Stimulated activated CD8-positive, alpha-beta memory T cell treated with anti-CD3 and anti-CD28 coated beads, Interleukin-15, amount 100 ng/mL, for 48 hours (primary cell): ENCODE data around the gene CASP5.
"Not testable (repeated sequence)": the region's sequence is repeated elsewhere in the genome, so short reads cannot be mapped to it uniquely, and the experiment has no call there.

Experiments
- DNase-seq, 2 donors: peaks; one replicate each; pipeline ENCODE4 v3.0.0-alpha.2; 2020; ENCODE audit warnings: low read depth in 2 of 2

CASP5 gene

DNA sequence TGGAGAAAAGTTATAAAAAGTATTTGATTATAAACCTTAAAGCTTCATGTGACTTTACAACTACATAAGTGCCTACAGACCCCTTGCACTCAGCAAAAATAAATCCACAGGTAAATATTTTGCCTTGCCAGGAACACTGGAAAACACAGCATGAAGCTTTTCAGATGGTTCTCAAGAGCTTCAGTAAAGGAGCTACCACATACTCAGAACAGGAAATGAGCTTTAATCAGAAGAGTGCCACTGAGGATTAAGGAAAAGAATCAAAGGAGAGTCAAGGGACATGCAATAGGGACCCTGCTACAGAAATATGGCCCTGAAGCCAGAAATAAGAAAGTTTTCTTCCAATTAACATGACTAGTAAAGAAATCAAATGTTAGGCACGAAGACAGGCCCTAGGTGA, 10.8 kb upstream of the CASP5 start:
- DNase-seq, result no peak

DNA sequence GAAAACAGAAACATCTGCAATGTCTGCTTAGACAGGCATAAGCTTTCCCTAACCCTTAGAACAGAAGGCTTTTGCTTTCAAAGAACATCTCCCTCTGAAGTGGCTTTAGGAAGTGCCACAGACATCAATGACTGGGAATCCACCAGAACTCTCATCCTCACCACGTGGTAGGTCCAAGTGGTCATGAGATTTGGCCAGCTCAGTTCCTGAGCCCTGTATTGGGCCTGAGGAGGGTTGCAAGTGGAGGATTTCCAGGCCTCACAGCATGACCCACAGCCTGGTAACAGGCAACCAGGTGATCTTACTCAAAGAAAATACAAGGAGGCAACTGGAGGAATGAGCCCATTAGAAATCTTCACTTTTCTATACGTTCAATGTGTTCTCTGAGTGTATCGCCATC, 10.4 kb upstream of the CASP5 start:
- no peak for DNase-seq

DNA sequence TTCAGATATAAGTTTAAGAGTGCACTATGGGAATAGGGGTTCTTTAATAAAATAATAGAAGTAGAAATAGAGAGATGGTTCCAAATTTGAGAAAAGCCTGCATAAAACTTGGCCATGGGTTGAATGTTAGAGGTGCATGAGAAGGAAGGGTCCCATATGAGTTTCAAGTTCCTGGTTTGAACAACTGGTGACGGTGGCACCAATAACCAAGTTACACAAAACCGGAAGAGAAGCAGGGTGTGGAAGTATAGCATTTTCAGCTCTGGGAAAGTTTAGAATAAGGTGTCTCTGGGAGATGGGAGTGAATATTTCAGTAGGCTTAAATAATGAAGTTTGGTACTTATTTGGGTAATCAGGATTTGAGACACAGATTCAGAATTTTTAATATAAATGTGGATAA, 9.5 kb upstream of the CASP5 start:
- DNase-seq, result no peak

DNA sequence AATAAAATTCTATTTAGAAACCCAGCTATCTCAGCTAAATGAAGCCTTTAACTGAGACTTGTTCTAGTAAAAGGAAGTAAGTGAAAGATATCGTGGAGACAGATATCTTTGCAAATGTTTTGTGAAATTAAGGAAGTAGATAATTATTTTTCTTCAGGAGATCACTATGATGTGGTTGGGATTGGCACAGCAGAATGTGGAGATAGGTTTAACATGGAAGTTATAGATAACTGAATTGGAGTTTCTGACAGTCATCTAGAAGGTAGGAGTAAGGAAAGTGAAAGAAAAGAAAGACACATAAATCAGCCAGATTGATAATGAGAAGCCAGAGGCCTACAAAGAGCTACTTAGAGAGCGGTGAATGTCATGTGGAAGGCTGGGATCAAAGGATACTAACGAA, 4.7 kb upstream of the CASP5 start:
- no peak for DNase-seq

DNA sequence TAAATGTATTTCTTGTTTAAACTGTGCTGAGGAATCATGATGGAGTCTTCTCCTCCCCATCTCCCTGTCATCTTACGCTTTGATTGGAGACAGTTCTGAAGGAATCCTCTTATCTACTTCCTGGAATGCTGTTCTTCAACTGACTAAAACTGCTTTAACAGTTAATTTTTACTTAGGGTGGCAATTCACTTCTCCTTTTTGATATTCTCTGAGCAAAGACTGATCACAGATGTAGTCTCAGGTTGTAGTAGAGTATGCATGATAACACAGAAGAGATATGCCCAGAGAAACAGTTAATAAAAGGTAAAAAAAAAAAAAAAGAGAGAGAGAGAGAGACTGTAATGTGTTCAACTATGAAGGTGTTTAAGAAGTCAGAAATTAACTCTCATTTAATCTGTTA, 1.4 kb upstream of the CASP5 start:
- no peak for DNase-seq

DNA sequence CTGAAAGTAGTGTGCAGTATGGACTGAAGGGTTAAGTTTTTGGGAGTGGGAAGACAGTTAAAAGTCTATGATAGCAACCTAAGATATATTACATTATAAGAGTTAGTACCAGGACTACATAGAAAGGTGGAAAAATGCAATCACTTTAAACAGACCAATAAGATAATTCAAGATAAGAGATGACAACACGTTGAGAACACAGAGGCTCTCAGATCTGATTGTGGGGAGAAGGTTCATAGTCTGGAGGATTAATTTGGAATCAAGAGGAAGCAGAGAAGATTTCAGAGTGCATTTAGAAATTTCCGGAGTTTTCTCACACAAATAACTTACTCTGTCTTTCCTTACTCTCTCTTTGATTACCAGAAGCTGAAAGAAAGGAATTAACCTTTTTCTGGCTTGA, 441 bp downstream of the CASP5 start:
- DNase-seq, result no peak

DNA sequence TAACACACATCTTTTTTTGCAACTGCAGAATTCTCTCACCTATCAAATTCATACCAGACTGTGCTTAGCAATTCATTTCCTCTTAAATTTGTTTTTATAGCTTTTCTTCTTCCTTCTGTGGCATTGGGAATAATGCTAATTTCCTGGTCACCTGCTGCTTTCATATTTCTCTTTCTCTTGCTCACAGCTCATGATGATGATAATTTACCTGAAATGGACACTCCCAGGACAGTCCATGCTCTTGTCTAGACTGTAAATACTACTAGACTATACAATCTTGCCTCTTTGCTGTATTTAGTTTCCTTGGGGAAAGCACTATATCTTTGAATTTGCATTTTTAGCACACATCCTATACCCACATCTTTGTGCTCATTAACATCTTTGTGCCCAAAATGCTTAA, 15.5 kb downstream of the CASP5 start:
- DNase-seq, result no peak

DNA sequence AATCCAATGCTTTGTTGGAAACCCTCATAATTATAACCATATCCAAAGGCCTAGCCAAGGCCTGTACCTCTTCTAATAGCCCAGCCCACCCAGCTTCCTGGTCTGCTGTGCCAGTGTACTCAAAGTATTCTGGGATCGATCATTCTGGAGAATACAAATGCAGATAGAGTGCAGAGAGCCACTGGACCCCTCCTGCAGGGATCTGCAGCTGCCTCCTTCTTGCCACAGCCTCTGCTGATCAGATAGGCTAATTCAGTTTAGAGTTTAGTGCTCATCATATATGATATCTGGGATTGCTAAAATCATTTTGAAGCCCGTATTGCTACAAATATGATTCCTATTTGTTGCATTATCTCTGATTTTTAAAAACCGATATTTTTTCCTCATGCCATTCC, 17.5 kb downstream of the CASP5 start:
- DNase-seq, result no peak

DNA sequence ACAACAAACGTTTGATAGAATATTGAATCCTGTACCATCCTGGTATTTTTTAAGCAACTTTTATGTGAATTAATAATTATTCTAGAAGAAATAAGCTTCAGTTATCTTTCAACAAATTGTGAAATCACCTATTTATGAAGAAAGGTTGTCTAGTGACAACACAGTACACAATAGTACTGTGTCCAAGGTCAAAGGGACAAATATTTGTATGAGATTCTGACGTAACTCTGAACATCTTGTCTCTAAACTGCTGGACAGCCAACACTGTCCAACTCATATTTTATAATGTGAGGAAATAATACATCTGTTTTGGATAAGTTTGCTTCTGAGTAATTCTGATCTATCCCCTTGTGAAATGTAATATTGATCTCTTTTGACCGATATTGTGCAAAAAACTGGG, 18.9 kb downstream of the CASP5 start:
- no peak for DNase-seq

DNA sequence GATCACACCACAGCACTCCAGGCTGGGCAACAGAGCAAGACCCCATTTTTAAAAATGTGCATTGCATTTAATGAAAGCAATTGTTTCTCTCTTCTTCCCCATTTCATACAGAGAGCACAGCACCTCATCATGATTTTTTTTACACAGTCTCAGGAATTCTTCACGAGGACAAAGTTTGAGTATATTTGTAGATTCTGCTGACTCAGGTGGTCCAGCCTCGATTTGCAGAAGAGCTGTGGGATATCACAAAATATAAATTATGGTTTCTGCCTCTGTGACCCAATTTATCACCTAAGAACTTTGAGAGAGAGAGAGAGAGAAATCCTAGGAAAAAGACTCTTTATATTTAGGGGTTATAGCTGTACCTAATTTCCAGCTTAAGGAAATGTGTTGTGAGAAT, 19.8 kb downstream of the CASP5 start:
- no peak for DNase-seq

DNA sequence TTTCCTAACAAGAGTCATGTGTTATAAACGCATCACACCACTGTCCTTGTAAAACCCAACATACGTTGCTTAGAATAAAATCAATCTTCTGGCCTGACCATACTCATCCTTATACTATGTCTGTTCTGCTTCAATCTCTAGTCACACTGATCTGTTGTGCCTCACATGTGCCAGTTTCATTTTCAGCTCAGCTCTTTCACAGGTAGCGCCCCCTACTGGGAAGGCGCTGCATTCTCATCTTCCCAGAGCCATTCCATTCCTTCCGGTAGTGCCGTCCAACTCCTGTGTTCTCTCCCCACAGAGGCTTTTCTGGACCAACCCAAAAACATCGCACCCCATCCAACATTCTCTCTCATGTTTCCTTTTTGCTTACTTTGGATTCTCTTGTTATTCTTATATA, 22.2 kb downstream of the CASP5 start:
- peak; percentile 15 to 26 for DNase-seq

DNA sequence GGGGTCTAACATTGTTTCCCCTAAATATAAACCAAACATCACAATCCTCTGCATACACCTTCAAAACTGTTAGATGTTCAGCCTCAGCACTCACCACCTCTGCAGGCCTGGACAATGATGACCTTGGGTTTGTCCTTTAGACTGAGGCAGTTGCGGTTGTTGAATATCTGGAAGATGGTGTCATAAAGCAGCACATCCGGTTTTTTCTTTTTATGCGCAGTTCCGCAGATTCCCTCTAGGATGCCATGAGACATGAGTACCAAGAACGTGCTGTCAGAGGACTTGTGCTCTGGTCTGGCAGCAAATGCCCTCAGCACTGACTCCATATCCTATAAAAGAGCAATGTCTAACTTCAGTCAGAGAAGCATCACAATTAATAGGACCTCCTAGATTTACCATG, 22.8 kb downstream of the CASP5 start:
- no peak for DNase-seq

DNA sequence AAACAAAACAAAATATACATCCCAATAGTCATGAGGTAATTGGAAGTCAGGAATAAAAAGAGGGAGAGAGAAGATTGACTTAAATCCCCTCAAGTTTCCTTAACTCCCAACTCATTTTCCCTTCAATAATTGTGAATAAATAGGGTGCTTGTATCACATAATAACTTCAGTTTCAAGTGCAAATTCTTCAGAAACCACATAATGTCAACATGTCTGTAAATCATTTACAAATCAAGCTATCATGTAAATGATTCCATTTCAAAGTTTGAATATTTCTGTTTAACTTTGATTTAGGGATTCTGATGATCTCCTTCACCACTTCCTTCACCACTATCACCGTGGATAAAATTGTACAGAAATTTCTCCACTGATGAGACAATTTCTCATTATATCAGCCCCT, 23.2 kb downstream of the CASP5 start:
- no peak for DNase-seq

DNA sequence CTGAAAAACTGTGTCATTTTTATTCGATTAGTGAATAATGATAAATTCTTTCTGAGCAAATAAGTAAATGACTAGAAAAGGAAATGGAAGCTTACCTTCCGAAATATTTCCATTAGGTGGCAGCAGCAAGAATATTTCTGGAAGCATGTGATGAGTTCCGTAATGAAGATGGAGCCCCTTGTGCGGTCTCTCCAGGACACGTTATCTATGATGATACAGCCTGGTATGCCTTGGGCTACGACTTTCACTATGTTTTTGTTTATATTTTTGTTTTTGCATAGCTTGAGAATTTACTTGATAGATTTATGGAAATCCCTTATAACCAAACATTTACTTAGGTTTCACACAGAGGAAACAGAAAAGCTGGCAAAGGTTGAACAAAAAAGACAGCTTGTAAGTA, 25.7 kb downstream of the CASP5 start:
- no peak for DNase-seq

DNA sequence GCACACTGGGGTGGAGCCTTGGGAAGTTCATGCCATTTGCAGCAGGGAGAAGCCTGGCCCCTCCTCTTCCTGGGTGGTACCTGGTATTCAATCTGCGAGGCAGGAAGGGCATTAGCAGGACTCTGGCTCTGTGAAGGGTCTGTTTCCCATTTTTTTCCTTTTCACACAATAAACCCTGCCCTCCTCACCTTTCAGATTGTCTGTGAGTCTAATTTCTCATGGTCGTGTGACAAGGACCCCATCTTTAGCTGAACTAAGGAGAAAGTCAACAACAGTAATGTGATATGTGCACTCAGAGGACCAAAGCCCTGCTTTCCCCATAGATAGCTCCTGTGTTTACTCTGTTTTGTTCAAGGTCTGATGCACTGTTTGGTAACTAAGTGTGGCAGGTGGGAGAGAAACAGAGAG, 28.0 kb downstream of the CASP5 start:
- no peak for DNase-seq

DNA sequence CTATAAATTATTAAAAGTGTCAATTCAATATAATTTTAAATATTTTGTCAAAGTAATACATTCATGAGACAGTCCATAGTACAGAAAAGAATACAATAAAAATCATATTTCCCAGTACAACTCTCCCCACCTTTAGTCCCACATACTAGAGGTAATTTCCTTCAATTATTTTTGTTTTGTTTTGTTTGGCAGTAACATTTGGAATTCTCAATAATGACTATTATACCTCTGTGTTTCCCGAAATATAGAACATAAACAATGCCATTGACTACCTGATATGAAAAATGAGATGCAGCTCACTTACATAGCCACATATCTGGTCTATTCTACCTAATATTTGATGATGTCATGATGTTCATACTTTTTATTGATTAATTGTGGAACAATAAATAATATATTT, 30.2 kb downstream of the CASP5 start:
- no peak for DNase-seq

DNA sequence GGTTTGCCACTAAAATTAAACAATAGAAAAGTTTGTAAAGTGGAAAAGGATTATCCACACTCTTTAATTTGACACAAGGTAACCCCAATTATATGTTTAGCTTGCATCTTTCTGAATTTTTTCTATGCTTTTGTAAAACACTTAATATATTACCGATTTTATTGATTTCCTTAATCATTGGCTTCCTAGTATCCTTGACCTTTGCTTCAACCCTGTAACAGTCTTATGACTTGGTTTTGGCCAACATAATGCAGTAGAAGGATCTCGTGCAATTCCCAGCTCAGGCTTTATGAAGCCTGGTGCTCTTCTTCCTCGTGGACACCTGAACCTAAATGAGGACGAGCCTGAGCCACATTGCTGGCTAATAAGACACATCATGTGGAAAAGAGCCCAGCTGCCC, 31.0 kb downstream of the CASP5 start:
- no peak for DNase-seq

DNA sequence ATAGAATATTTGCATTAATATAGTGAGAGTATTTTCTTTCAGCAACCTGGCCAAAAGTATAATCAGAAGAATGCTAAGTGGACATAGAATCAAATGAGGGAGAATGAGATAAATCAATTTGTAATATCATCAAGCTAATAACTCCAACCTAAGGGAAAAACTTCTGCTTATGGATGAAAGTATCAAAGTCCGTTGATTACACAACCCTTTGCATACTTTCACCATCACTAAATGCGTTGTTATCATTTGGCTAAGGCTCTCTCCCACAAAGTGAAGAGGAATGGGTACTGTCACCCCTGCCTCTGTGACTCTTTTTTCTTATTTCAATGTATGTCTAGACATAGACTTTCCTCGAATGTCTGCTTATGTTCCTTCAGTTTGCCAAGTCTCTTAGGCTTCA, 38.2 kb downstream of the CASP5 start:
- no peak for DNase-seq

DNA sequence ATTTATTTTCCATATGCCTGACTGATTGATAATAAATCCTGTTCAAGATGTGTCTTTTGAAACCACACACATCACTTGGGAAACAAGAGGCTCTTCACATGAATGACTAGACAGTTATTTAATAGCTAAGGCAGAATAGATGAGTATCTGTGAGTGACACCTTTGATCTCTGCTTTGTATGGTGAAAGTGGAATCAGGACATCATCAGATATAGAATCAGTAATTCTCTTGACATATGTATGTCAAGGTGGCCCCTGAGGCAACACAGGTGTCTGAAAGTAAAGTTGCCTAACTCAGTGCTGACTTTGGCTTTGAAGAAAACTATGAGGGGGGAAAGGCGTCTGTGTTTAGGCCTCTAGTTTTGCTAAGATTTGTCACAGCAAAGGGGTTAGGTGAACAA, 43.1 kb downstream of the CASP5 start:
- no peak for DNase-seq

DNA sequence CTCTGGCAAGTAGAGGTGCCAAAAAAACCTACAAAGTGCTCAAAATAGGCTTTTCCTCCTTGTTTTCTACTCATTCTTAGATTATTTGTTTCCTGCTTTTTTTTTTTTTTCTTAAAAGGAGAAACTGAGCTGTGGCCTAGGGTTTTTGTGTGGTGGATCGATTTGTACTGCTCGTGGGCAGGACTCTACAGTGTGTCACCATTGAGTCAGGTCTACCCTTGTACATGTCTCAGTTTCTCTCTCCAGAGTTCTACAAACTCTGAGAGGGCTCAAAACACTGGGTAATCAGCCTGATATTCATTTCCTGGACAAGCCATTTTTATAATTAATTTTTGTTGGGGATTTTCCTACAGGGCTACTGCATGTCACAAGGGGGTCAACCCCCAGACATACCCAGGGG, 49.4 kb downstream of the CASP5 start:
- DNase-seq, result no peak

DNA sequence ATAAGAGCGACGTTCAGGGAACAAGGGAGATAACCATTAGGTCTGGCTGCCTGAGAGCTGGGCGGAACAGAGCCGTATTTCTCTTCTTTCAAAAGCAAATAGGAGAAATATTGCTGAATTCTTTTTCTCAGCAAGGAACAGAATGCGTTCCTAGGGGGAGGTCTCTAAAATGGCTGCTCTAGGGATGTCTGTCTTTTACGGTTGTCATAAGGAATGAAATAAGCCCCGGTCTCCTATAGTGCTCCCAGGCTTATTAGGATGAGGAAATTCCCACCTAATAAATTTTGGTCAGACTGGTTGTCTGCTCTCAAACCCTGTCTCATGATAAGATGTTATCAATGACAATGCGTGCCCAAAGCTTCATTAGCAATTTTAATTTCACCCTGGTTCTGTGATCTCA, 50.0 kb downstream of the CASP5 start:
- not testable (repeated sequence) for DNase-seq

DNA sequence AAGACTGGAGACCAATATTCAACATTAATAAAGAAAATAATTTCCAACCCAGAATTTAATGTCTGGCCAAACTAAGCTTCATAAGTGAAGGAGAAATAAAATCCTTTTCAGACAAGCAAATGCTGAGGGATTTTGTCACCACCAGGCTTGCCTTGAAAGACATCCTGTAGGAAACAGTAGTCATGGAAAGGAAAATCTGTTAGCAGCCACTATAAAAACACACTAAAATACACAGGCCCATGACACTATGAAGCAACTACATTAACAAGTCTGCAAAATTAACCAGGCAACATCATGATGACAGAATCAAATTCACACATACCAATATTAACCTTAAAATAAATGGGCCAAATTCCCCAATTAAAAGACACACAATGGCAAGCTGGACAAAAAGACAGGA, 52.2 kb downstream of the CASP5 start:
- no peak for DNase-seq

DNA sequence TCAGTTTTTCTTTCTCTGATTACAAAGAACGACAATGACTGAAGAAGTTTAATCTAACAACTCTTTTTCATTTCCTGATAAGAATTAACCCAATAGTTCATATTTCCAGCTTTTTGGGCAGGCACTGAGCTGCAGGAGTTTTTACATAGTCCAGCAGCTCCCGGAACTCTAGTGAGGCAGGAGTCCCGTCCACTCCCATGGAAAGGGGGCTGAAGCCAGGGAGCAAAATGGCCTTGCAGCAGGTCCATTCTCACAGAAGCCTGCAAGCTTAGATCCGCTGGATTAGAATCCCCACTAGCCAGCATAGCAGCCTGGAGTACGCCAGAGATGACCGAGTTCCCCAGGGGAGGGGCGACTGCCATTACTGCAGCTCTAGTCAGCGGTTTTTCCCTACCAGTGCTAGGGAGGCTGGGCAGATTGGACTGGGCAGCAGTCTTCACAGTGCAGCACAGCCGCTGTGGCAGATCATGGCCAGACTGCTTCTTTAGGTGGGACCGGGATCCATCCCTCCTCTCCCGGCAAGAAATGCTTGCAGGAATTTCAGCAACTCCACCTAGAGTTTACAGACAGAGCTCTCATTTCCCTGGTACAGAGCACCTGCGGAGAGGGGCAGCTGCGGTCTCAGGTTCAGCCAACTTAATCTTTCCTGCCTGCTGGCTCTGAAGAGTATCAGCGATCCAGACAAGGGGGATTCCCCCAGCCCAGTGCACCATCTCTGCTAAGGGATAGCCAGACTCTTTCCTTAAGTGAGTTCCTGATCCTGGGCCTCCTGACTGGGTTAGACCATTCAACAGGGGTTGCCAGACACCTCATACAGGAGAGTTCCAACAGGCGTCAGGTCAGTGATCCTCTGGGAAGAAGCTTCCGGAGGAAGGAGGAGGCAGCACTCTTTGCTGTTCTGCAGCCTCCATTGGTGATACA, 53.9 kb downstream of the CASP5 start:
- no peak for DNase-seq

DNA sequence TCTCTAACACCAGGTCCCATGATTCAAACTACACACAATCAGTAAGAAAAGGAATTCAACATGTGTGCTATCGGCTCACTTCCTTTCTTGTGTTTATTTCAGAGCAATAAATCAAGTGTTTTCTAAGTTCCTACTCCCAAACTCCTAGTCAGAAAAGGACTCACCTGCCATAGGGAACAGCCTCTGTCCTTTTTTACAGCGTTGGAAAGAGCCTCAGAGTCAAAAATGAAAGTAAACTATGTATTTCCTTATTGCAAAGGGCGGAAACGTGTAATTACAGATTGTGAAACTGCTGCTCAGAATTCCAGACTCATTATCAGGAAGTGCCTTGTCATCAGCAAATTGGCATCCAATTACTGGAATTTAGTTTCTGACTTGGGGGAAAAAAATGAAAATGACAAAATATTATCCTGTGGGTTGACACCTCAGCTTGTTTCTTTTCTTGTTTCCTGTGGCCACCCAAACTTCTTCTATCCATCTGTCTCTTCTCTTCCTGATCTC, 54.6 kb downstream of the CASP5 start, which contains the start of gene CASP4:
Gene CASP4 (minus strand): TSS at position 220 of the 501 bp plus-strand sequence. CDS start 49 bp downstream, at position 171.
- no peak for DNase-seq
